Hepatocyte (in vitro differentiated cells): ENCODE measurements around the gene TASOR2. TPM values are rescaled to one million over a fixed set of nuclear protein-coding genes. Genes with fewer than 3 reads are reported as not detected.

Source experiments
- DNase-seq: peaks from one replicate; pipeline ENCODE4 v3.0.0-alpha.2; 2016; ENCODE audit warnings: low spot score
- H2AFZ ChIP-seq: fragments of 200-600 bp; sonication (generic); 2 replicates; pipeline ENCODE4 v1.6.0; 2016; ENCODE audit warnings: antibody characterized with exemption, mild to moderate bottlenecking
- H3K27ac ChIP-seq: fragments of 200-600 bp; sonication (generic); 2 replicates; pipeline ENCODE4 v1.5.1; 2016; ENCODE audit warnings: mild to moderate bottlenecking
- H3K27me3 ChIP-seq: fragments of 200-600 bp; sonication (generic); 2 replicates; pipeline ENCODE4 v1.6.1; 2016
- H3K36me3 ChIP-seq: fragments of 200-600 bp; sonication (generic); replicated peaks from 2 replicates; pipeline ENCODE4 v1.5.1; 2016; ENCODE audit warnings: low read depth; ENCODE audit not compliant: insufficient read depth
- H3K4me1 ChIP-seq: fragments of 200-600 bp; sonication (generic); 2 replicates; pipeline ENCODE4 v1.5.1; 2016; ENCODE audit warnings: mild to moderate bottlenecking, moderate library complexity; ENCODE audit not compliant: insufficient read depth
- H3K4me2 ChIP-seq: fragments of 200-600 bp; sonication (generic); 2 replicates; pipeline ENCODE4 v1.6.0; 2016
- H3K4me3 ChIP-seq: fragments of 200-600 bp; sonication (generic); 2 replicates; pipeline ENCODE4 v1.5.1; 2016; ENCODE audit warnings: mild to moderate bottlenecking
- H3K79me2 ChIP-seq: fragments of 200-600 bp; sonication (generic); 2 replicates; pipeline ENCODE4 v1.6.0; 2017; ENCODE audit warnings: mild to moderate bottlenecking
- H3K9me2 ChIP-seq: fragments of 200-600 bp; sonication (generic); replicated peaks from 2 replicates; pipeline ENCODE4 v1.6.0; 2017; ENCODE audit warnings: mild to moderate bottlenecking; ENCODE audit not compliant: insufficient read depth
- H3K9me3 ChIP-seq: fragments of 200-600 bp; sonication (generic); 2 replicates; pipeline ENCODE4 v1.5.1; 2016; ENCODE audit warnings: low read depth, mild to moderate bottlenecking
- H4K20me1 ChIP-seq: fragments of 200-600 bp; sonication (generic); 2 replicates; pipeline ENCODE4 v1.6.0; 2016; ENCODE audit warnings: mild to moderate bottlenecking; ENCODE audit not compliant: insufficient read depth, poor library complexity, severe bottlenecking
- CTCF ChIP-seq: fragments of 200-600 bp; sonication (generic); IDR thresholded peaks from 2 replicates; pipeline ENCODE4 v1.5.1; 2016; ENCODE audit warnings: antibody characterized with exemption, mild to moderate bottlenecking; ENCODE audit not compliant: poor library complexity
- EZH2 ChIP-seq: fragments of 200-600 bp; sonication (generic); IDR thresholded peaks from 2 replicates; pipeline ENCODE4 v1.6.1; 2016; ENCODE audit warnings: antibody characterized with exemption, mild to moderate bottlenecking, borderline replicate concordance
- EZH2phosphoT487 ChIP-seq: fragments of 200-600 bp; sonication (generic); IDR thresholded peaks from one replicate; pipeline ENCODE4 v1.6.1; 2018; ENCODE audit warnings: antibody characterized with exemption, mild to moderate bottlenecking, low read depth, moderate library complexity; ENCODE audit not compliant: unreplicated experiment, severe bottlenecking
- WGBS: methylation state at CpG from one replicate; pipeline ENCODE4 v1.1.6; 2016; ENCODE audit warnings: low lambda C conversion rate; ENCODE audit errors: missing lambda C conversion rate; 5-methylcytosine and 5-hydroxymethylcytosine counted together
- polyA plus RNA-seq: library from polyadenylated mRNA; unstranded; fragments of >200 nt; fragmentation: Nextera tagmentation; extraction: Ambion mirVana; gene quantifications from 2 replicates; pipeline ENCODE4 v1.2.1, GENCODE V29; 2016
- total RNA-seq: library from RNA; depleted of rRNA; stranded (reverse); fragments of >200 nt; gene quantifications from 2 replicates; pipeline ENCODE4 v1.2.3, GENCODE V29; 2014

TASOR2 gene
- total and polyA plus RNA-seq, 2 experiments from 2014 or later: 13.5 to 38.4 TPM

GRCh38 chr10:5649746-5650145, 34.9 kb upstream of the TASOR2 start:
- H3K4me1 ChIP-seq: peaks cover 18% of the 10 kb centered on the region
- no peak overlapping the region for H3K27ac ChIP-seq
- TF ChIP-seq EZH2phosphoT487 (no peak), EZH2 (no peak), CTCF (no peak)
- H3K36me3 ChIP-seq: no peaks in the 10 kb centered on the region
- H3K9me2 ChIP-seq: no peaks in the 10 kb centered on the region
- H2AFZ ChIP-seq: no peak overlapping the region
- no peak overlapping the region for H3K4me3 ChIP-seq
- no peaks in the 10 kb centered on the region for H4K20me1 ChIP-seq
- no peak overlapping the region for H3K4me2 ChIP-seq
- 96% methylated on average over 10 of the region's 11 CpGs for WGBS
- H3K9me3 ChIP-seq: no peaks in the 10 kb centered on the region
- no peak for DNase-seq
- peaks cover 4% of the 10 kb centered on the region for H3K79me2 ChIP-seq
- no peaks in the 10 kb centered on the region for H3K27me3 ChIP-seq

- DNase-seq: no peak
- no peak overlapping the region for H2AFZ ChIP-seq
- no peak overlapping the region for H3K27ac ChIP-seq
- H3K36me3 ChIP-seq: no peaks in the 10 kb centered on the region
- H3K9me3 ChIP-seq: no peaks in the 10 kb centered on the region
- H3K27me3 ChIP-seq: no peaks in the 10 kb centered on the region
- no peaks in the 10 kb centered on the region for H4K20me1 ChIP-seq
- H3K4me3 ChIP-seq: no peak overlapping the region
- TF ChIP-seq CTCF: no peak
- no peak for TF ChIP-seq EZH2phosphoT487
- TF ChIP-seq EZH2: no peak
- H3K4me1 ChIP-seq: peaks cover 9% of the 10 kb centered on the region
- H3K79me2 ChIP-seq: peaks cover 4% of the 10 kb centered on the region
- WGBS: 84% methylated on average over 20 of the region's 20 CpGs
- no peak overlapping the region for H3K4me2 ChIP-seq
- no peaks in the 10 kb centered on the region for H3K9me2 ChIP-seq
Observed at GRCh38 chr10:5650664-5651387, 33.8 kb upstream of the TASOR2 start.

- WGBS: 92% methylated on average over 11 of the region's 11 CpGs
- Histone ChIP-seq H3K9me2 (no peaks in the 10 kb centered on the region), H3K27me3 (no peaks in the 10 kb centered on the region), H3K79me2 (peaks cover 6% of the 10 kb centered on the region), H3K27ac (no peak overlapping the region), H3K4me2 (no peak overlapping the region), H2AFZ (no peak overlapping the region), H3K4me1 (peaks cover 3% of the 10 kb centered on the region), H3K9me3 (no peaks in the 10 kb centered on the region), H3K36me3 (no peaks in the 10 kb centered on the region), H4K20me1 (no peaks in the 10 kb centered on the region), H3K4me3 (no peak overlapping the region)
- no peak for TF ChIP-seq EZH2phosphoT487
- no peak for DNase-seq
Observed at GRCh38 chr10:5651388-5651764, 33.3 kb upstream of the TASOR2 start.

GRCh38 chr10:5652746-5653145, 31.9 kb upstream of the TASOR2 start:
- no peak overlapping the region for H3K4me3 ChIP-seq
- no peaks in the 10 kb centered on the region for H4K20me1 ChIP-seq
- H3K36me3 ChIP-seq: no peaks in the 10 kb centered on the region
- no peak for DNase-seq
- peaks cover 15% of the 10 kb centered on the region for H3K79me2 ChIP-seq
- H3K27ac ChIP-seq: no peak overlapping the region
- no peaks in the 10 kb centered on the region for H3K9me3 ChIP-seq
- no peaks in the 10 kb centered on the region for H3K4me1 ChIP-seq
- WGBS: 96% methylated on average over 14 of the region's 14 CpGs
- no peak overlapping the region for H3K4me2 ChIP-seq
- no peaks in the 10 kb centered on the region for H3K9me2 ChIP-seq
- no peak for TF ChIP-seq CTCF
- no peak for TF ChIP-seq EZH2
- TF ChIP-seq EZH2phosphoT487: no peak
- H3K27me3 ChIP-seq: no peaks in the 10 kb centered on the region
- no peak overlapping the region for H2AFZ ChIP-seq
